Hematopoietic multipotent progenitor cell treated with erythropoietin and hydrocortisone succinate and interleukin-3 and kit ligand, for 8 days (in vitro differentiated cells): ENCODE measurements around the gene FIBP.

Source experiments
- DNase-seq: peaks from one replicate; pipeline ENCODE4 v3.0.0-alpha.2; 2015

The FIBP gene

GRCh38 chr11:65869643-65870306, 18.5 kb downstream of the FIBP start:
- DNase-seq: no peak

DNA sequence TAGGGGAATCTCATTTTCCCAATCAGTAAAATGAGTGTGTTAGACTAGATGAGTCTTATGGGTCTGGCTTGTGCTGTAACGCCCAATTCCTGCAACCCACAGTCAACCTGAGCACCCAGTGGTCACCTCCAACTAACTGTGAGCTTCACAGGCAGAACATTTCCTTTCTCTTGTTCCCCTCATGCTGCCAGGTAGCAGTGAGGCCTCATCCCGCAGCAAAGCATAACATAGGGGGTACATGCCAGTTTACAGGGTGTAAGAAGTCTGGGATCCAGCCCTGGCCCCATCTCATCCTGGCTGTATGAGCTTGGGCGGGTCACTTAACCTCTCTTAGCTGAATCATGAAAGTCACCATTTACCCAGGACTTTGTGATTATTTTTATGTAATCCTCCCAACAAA, 19.4 kb downstream of the FIBP start:
- DNase-seq: no peak

- peak; percentile 38 for DNase-seq
Observed at GRCh38 chr11:65868076-65868667, 20.1 kb downstream of the FIBP start.

- DNase-seq: peak; percentile 33
Observed at GRCh38 chr11:65867284-65868071, 20.8 kb downstream of the FIBP start.

DNA sequence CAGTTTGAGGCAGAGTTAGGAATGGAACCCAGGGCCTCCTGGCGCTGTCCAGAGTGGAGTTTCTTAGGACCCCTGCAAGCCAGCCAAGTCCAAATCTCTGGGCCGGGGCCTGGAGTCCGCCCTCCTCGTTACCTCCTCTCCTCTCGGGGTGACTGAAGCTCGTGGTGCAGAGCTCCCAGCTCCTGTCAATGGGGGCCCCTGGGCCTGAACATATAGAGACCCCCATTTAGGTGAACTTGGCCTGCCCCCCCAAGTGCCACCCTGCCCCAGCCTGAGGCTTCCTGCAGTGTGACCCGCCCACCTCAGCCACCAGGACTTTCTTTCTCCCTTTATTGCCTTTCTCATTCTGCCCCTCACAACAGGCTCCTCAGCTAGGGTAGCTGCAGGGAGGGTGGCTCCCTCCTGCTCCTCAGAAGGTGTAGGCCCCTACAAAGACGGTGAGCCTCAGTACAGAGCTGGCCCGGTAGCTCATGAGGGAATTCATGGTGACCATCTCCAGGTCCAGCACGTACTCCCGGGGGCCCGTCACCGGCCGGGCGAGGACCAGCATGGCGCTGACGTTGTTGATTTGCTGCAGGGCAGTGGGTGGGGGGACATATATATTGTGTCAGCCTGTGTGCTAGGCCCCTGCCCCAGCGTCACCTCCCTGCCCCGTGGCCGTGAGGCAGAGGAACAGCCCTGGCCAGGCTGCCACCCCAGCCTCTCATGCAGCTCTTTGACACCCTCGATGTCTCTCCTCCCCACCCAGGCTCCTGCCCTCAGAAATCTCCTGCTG, 21.6 kb downstream of the FIBP start:
- no peak for DNase-seq

DNA sequence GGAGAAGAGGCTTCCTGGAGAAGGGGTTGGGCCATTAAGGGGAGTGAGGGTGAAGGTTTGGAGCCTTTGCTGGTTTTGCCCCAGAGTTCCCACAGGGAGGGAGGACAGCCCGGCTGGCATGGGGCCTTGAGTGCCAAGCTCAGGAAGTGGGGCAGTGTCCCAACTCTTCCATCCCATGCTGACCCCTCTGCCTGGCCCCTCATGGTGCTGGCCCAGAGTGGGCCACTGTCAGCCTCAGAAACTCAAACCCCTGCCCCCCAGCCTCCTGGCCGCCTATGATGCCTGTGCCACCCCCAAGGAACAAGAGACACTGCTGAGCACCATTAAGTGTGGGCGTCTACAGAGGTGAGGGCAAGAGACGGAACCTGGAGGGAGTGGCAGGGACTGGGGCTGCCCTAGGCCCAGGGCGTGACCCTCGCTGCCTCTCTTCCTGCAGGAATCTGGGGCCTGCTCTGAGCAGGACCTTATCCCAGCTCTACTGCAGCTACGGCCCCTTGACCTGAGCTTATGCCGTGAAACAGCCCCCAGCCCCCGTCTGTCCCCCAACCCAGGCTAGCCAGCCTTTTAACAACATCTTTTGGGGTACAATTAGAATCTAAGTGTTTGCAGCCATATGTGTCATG, 22.6 kb downstream of the FIBP start:
- no peak for DNase-seq

GRCh38 chr11:65864706-65865471, 23.4 kb downstream of the FIBP start:
- DNase-seq: no peak

DNA sequence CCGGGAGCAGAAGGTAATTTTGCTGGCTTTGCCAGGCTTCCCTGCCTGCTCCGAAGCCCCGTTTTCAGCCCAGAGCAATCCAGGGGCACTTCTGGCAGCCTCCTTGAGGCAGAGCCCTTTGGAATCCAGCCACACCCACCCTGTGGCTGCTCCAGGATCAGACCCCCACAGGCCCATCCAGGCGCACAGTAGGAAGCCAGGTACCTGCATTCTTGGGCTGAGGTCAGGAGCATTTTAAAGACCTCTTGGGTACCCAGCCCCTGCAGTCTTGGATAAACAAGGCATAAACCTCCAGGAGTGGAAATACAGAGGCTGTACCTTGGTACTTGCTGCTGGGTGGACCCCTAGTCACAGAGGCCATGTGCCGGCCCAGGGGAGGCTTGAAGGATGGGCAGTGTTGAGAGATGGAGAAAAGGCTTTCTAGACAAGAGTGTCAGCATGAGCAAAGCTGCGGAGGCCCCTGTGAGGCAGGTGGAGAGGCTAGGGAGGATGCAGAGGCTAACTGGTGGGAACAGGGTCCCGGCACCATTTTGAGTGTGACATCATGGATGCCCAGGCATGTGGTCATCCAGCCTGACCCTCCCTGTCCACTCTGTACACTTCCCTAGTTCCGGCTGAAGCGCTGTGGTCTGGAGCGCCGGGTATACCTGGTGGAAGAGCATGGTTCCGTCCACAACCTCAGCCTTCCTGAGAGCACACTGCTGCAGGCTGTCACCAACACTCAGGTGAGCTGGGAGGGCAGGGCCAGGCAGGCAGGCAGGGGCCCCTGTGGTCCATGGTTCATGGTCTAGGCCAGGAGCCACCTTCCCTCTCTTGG, 24.2 kb downstream of the FIBP start:
- no peak for DNase-seq

GRCh38 chr11:65862941-65863888, 25.1 kb downstream of the FIBP start:
- DNase-seq: no peak

DNA sequence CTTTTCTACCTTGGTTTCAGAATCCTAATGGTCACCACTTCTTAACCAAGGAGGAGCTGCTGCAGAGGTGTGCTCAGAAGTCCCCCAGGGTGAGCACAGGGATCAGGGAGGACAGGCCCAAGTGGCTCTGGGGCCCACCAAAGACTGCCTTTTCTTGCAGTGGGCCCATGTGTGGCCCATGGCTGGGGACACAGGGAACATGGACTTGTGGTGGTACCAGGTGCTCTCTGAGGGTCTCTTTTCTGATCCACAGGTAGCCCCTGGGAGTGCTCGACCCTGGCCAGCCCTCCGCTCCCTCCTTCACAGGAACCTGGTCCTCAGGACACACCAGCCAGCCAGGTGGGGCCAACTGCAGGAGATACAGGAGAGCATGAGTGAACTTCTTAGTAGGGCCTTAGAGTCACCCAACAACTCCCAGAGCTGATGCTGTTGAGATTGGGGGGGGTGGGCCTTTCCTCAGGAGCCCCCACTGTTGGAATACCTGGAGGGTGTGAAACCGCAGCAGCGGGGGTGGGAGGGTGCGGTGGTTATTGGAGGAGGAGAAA, 26.0 kb downstream of the FIBP start:
- DNase-seq: no peak

DNA sequence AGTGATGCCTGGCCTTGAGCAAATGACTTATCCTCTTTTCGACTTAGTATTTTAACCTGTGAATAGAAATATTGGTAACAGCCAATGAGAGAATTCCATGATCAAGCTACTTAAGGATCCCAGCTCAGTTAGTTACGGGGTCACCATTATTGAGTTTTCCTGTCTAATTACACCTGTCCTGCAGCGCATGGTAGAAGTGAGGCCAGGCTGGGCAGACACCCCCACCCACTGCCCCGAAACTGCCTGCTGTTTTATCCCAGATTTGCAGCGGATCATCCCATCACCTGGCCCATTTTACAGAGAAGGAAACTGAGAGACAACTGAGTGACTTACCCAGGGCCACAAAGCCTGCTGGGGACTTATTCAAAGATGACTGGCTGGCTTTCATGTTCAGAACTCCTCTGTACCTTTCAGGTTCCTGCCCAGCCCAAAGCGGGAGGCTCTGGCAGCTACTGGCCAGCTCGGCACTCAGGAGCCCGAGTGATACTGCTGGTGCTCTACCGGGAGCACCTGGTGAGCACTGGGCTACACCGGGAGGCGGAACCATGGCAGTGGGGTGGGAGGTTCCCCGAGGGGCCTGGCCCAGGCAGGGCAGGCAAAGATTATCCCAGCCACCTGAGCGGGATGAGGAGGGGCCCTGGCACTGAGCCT, 26.6 kb downstream of the FIBP start:
- no peak for DNase-seq

GRCh38 chr11:65861165-65861505, 27.1 kb downstream of the FIBP start:
- DNase-seq: peak; percentile 35

GRCh38 chr11:65860278-65861164, 27.8 kb downstream of the FIBP start, which contains the start of gene MUS81:
Gene MUS81, plus strand, starts transcription at chr11:65860433. Its CDS starts 321 bp downstream, at chr11:65860754.
- DNase-seq: peak; percentile 100

GRCh38 chr11:65859812-65860277, 28.4 kb downstream of the FIBP start:
- DNase-seq: no peak

- peak; percentile 99 for DNase-seq
Observed at GRCh38 chr11:65859095-65859811, 29.0 kb downstream of the FIBP start.

DNA sequence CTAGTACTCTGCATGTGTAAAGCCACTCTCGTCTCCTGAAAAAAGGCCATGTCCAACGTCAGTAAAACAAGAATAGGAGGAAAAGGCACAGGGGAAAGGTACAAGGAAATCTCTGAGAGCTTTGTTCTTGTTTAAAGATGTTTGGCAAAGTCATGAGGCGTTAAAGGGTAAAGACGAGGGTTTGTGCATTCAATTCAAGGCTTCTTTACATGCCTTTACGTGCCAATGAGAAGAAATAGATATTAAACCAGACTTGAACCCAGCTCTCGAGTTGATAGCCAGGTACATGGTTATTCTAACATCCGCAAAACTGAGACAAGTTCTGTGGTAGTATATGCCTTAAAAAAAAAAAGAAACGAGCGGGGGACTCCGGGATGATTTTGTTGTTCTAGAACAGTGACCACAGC, 29.6 kb downstream of the FIBP start:
- DNase-seq: no peak
